H54 (cell line): ENCODE measurements around the gene SGIP1.
A peak's percentile ranks its signal among the peaks of the same experiment; 100 is the strongest.
"Not testable (repeated sequence)": the region's sequence is repeated elsewhere in the genome, so short reads cannot be mapped to it uniquely, and the experiment has no call there.

Experiments used
- DNase-seq: peaks from one replicate; pipeline ENCODE4 v3.0.0; 2011; ENCODE audit warnings: low spot score, mixed read lengths; ENCODE audit not compliant: insufficient read length
- FAIRE-seq: peaks from 3 replicates; lab custom pipeline; 2011; peaks lifted over from hg19 to GRCh38; lab: Jason Lieb, UNC
- POLR2A ChIP-seq: IDR thresholded peaks from 2 replicates; pipeline ENCODE4 v1.6.1; 2011; ENCODE audit warnings: low read depth, mild to moderate bottlenecking, low read length

SGIP1 gene

GRCh38 chr1:66589326-66589725 lies 55.4 kb downstream of the SGIP1 start:
- no peak for FAIRE-seq
- TF ChIP-seq POLR2A = no peak
- no peak for DNase-seq

GRCh38 chr1:66592106-66592507 lies 58.2 kb downstream of the SGIP1 start:
- FAIRE-seq, DNase-seq: not testable (repeated sequence)

- no peak for TF ChIP-seq POLR2A
- FAIRE-seq (no peak), DNase-seq (no peak)
Observed at GRCh38 chr1:66596191-66596590, 62.2 kb downstream of the SGIP1 start.

GRCh38 chr1:66597500-66597899 lies 63.5 kb downstream of the SGIP1 start:
- no peak for DNase-seq
- FAIRE-seq = no peak
- TF ChIP-seq POLR2A = no peak

GRCh38 chr1:66598670-66599069 lies 64.7 kb downstream of the SGIP1 start:
- FAIRE-seq (peak; percentile 98), DNase-seq (peak; percentile 15)
- no peak for TF ChIP-seq POLR2A

- no peak for TF ChIP-seq POLR2A
- DNase-seq = no peak
- peak; percentile 27 for FAIRE-seq
Observed at GRCh38 chr1:66599346-66599745, 65.4 kb downstream of the SGIP1 start.

GRCh38 chr1:66599899-66600737 lies 66.2 kb downstream of the SGIP1 start:
- no peak for TF ChIP-seq POLR2A
- no peak for DNase-seq
- no peak for FAIRE-seq

- no peak for TF ChIP-seq POLR2A
- no peak for FAIRE-seq
- no peak for DNase-seq
Observed at GRCh38 chr1:66605419-66605997, 71.6 kb downstream of the SGIP1 start.

GRCh38 chr1:66606362-66607065 lies 72.6 kb downstream of the SGIP1 start:
- no peak for TF ChIP-seq POLR2A

GRCh38 chr1:66607458-66607857 lies 73.5 kb downstream of the SGIP1 start:
- FAIRE-seq = no peak
- no peak for DNase-seq
- TF ChIP-seq POLR2A = no peak

More at GRCh38 chr1:66606362-66607065, 72.6 kb downstream of the SGIP1 start:
- FAIRE-seq (no peak), DNase-seq (no peak)

GRCh38 chr1:66613187-66613586 lies 79.2 kb downstream of the SGIP1 start:
- FAIRE-seq = peak; percentile 61
- no peak for DNase-seq
- TF ChIP-seq POLR2A = no peak

- DNase-seq (no peak), FAIRE-seq (no peak)
- TF ChIP-seq POLR2A = no peak
Observed at GRCh38 chr1:66617362-66618184, 83.6 kb downstream of the SGIP1 start.

GRCh38 chr1:66618390-66618789 lies 84.4 kb downstream of the SGIP1 start:
- DNase-seq (no peak), FAIRE-seq (no peak)
- TF ChIP-seq POLR2A = no peak
